Testis (tissue), 2 donors: ENCODE measurements around the gene OR9Q1.

ENCODE experiments used
- POLR2A ChIP-seq: fragments of 450-650 bp; IDR thresholded peaks from one replicate; pipeline ENCODE4 v1.6.1; 2017; ENCODE audit warnings: antibody characterized with exemption, mild to moderate bottlenecking, moderate library complexity
- TF ChIP-seq, protein P1 (sequence below), 3 experiments: fragments of 450-650 bp in 2 of 3; fragments of 200-600 bp in 1 of 3; sonication (generic) in 1 of 3; IDR thresholded peaks; one replicate each; pipeline ENCODE4 v1.5.1; 2016 to 2019; ENCODE audit warnings: antibody characterized with exemption in 3 of 3, mild to moderate bottlenecking in 2 of 3, moderate library complexity in 1 of 3

DNA sequence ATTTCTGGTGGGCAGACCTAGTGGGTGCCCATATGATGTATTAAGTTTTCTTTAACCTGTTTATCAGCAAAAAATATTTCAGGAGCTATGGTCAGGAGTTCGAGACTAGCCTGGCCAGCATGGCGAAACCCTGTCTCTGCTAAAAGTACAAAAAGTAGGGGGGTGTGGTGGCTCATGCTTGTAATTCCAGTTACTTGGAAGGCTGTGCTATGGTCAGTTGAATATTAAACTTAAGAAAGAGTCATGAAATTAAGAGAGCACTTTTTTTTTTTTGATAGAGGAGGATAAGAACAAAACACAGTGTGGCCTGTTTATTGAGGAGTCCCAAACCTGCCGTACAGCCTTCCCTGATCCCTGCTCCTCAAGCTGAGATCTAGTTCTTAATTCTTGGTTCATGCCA lies 36.9 kb downstream of the OR9Q1 start:
- no peak for TF ChIP-seq POLR2A
- TF ChIP-seq, protein P1, sequence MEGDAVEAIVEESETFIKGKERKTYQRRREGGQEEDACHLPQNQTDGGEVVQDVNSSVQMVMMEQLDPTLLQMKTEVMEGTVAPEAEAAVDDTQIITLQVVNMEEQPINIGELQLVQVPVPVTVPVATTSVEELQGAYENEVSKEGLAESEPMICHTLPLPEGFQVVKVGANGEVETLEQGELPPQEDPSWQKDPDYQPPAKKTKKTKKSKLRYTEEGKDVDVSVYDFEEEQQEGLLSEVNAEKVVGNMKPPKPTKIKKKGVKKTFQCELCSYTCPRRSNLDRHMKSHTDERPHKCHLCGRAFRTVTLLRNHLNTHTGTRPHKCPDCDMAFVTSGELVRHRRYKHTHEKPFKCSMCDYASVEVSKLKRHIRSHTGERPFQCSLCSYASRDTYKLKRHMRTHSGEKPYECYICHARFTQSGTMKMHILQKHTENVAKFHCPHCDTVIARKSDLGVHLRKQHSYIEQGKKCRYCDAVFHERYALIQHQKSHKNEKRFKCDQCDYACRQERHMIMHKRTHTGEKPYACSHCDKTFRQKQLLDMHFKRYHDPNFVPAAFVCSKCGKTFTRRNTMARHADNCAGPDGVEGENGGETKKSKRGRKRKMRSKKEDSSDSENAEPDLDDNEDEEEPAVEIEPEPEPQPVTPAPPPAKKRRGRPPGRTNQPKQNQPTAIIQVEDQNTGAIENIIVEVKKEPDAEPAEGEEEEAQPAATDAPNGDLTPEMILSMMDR (IDR thresholded peaks at IDR 0.05), result no peak
